Body of pancreas (tissue), 4 donors: Measurements from ENCODE around the gene FOXC1.

Experiments
- POLR2A ChIP-seq, 3 donors: fragments of 450-650 bp; IDR thresholded peaks; one replicate each; pipeline ENCODE4 v1.6.1; 2016; ENCODE audit warnings: antibody characterized with exemption in 3 of 3, mild to moderate bottlenecking in 2 of 3
- TF ChIP-seq, protein P1 (sequence below), 7 experiments: fragments of 450-650 bp in 4 of 7; fragments of 200-600 bp in 3 of 7; sonication (generic) in 3 of 7; IDR thresholded peaks; one replicate each; pipeline ENCODE4 v1.5.1; 2016 to 2019; ENCODE audit warnings: antibody characterized with exemption in 7 of 7

DNA sequence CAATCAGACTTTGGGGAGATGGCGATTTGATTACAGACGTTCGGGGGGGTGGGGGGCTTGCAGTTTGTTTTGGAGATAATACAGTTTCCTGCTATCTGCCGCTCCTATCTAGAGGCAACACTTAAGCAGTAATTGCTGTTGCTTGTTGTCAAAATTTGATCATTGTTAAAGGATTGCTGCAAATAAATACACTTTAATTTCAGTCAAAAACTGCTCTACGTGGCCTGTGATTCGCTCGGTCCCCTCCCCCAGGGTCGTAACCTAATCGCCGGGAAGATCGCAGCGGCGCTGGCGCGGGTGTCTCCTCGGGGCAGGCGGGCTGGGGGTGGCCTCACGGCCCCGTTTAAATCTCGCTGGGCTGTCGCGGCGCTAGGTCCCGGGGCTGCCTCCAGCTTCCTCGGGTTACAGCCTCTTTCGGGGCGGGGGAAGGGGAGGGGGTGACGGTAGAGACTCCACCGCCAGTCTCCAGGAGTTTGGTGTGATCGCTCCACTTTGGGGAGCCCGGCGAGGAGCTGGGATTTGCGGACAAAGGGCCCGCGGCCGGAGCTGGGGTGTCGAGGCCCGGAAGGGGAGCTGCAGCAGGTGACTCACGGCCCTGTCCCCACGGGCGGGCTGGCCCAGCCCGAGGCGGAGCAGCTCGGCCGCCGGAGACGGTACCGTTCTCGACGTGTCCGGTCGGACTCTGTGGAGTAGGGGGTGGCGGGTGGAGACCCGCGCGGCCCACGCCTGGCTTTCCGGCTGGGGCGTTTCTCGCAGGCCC, 4.2 kb downstream of the FOXC1 start:
- TF ChIP-seq POLR2A (IDR thresholded peaks at IDR 0.05): no peak
- TF ChIP-seq, protein P1, sequence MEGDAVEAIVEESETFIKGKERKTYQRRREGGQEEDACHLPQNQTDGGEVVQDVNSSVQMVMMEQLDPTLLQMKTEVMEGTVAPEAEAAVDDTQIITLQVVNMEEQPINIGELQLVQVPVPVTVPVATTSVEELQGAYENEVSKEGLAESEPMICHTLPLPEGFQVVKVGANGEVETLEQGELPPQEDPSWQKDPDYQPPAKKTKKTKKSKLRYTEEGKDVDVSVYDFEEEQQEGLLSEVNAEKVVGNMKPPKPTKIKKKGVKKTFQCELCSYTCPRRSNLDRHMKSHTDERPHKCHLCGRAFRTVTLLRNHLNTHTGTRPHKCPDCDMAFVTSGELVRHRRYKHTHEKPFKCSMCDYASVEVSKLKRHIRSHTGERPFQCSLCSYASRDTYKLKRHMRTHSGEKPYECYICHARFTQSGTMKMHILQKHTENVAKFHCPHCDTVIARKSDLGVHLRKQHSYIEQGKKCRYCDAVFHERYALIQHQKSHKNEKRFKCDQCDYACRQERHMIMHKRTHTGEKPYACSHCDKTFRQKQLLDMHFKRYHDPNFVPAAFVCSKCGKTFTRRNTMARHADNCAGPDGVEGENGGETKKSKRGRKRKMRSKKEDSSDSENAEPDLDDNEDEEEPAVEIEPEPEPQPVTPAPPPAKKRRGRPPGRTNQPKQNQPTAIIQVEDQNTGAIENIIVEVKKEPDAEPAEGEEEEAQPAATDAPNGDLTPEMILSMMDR (IDR thresholded peaks at IDR 0.05): no peak
